OCI-LY7 (cell line): Measurements from ENCODE around the gene IL9.

ENCODE experiments used
- EZH2phosphoT487 ChIP-seq: fragments of 200-600 bp; sonication (generic); IDR thresholded peaks from 2 replicates; pipeline ENCODE4 v1.6.1; 2018; ENCODE audit warnings: low read depth, borderline replicate concordance, mild to moderate bottlenecking, mixed run types, antibody characterized with exemption, low read length, moderate library complexity, mixed read lengths
- TF ChIP-seq, protein P1 (sequence below): fragments of 200-600 bp; sonication (generic); conservative IDR thresholded peaks from 2 replicates; pipeline ENCODE4 v1.5.1; 2014; ENCODE audit warnings: mild to moderate bottlenecking, antibody characterized with exemption, low read length, moderate library complexity, mixed read lengths

DNA sequence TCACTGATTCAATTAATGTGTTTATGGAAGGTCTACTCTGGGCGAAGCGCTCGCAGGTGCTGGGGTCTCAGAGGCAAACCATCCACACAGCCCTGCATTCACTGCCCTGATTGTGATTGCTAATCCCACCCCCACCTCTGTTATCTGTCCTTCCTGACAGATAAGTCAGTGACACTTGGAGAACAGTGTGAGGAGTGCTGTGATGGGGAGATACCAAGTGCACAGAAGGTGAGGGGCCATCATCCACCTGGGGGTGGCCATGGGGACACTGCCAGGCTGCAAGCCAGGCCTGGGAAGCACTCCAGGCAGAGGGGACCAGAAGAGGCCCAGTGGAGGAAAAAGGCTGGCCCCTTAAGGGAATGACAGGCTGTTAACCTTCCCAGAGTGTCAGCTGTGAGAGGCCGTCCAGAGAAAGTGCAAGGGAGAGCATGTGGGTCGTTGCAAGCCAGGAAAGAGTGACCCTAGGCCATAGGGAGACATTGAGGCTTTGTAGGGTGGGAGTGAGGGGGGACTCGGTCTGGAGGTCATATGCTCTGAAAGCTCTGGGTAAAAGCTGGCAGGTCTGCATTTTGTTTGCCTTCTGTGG lies 18.0 kb downstream of the IL9 start:
- TF ChIP-seq, protein P1, sequence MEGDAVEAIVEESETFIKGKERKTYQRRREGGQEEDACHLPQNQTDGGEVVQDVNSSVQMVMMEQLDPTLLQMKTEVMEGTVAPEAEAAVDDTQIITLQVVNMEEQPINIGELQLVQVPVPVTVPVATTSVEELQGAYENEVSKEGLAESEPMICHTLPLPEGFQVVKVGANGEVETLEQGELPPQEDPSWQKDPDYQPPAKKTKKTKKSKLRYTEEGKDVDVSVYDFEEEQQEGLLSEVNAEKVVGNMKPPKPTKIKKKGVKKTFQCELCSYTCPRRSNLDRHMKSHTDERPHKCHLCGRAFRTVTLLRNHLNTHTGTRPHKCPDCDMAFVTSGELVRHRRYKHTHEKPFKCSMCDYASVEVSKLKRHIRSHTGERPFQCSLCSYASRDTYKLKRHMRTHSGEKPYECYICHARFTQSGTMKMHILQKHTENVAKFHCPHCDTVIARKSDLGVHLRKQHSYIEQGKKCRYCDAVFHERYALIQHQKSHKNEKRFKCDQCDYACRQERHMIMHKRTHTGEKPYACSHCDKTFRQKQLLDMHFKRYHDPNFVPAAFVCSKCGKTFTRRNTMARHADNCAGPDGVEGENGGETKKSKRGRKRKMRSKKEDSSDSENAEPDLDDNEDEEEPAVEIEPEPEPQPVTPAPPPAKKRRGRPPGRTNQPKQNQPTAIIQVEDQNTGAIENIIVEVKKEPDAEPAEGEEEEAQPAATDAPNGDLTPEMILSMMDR, result no peak
- no peak for TF ChIP-seq EZH2phosphoT487
